NCI-H128 (cell line): Measurements from ENCODE around the gene TRMT61A.

Source experiments
- DNase-seq: peaks from one replicate; lab custom pipeline; 2025; ENCODE audit not compliant: unreplicated experiment; lab: John Stamatoyannopoulos, UW

Gene TRMT61A

DNA sequence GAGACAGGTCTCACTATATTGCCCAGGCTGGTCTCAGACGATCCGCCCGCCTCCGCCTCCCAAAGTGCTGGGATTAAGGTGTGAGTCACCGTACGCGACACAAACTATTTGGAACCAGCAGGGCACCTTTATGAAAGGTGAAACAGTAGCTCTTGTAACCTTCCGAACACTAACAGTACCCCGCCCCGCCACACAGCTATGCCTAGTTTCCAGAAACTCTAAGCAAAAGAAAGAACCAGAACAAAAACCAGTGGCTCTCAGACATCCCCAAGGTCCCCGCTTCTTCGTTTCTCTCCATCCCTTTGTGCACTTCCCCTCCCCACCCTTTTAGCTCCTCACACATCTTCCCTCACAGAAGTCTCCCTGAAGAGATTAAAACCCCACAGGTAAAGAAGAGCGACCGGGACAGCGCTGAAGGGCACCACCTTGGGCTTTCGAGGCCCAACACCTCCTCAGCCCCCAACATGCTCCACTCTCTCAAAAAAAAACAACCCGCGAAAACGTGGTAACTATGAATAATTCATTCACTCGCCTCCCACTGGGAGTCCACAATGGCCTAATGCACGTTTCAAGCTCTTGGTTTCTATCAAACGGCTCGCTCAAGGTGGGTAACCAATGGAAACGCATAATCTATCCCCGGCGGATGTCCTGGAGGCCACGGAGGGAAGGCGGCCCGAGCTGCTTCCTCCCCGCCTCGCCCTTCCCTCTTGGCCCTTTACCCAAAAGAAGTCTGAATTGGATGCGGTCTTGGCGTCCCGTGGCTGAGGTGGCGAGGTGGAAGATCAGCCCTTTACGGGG is 32.6 kb downstream of the TRMT61A start:
- DNase-seq, result no peak

DNA sequence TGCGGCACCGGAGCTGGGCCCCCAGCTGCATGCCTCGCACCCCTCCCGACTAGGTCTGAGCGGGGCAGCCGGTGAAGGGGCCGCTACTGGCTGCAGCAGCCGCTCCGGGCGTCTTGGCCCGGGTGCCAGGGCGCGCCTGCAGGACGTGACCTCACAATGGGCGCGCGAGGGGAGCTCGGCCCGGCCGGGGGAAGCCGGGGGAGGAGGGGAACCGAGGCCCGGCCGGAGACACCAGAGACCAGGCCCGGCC is 33.1 kb downstream of the TRMT61A start:
- DNase-seq, result no peak

DNA sequence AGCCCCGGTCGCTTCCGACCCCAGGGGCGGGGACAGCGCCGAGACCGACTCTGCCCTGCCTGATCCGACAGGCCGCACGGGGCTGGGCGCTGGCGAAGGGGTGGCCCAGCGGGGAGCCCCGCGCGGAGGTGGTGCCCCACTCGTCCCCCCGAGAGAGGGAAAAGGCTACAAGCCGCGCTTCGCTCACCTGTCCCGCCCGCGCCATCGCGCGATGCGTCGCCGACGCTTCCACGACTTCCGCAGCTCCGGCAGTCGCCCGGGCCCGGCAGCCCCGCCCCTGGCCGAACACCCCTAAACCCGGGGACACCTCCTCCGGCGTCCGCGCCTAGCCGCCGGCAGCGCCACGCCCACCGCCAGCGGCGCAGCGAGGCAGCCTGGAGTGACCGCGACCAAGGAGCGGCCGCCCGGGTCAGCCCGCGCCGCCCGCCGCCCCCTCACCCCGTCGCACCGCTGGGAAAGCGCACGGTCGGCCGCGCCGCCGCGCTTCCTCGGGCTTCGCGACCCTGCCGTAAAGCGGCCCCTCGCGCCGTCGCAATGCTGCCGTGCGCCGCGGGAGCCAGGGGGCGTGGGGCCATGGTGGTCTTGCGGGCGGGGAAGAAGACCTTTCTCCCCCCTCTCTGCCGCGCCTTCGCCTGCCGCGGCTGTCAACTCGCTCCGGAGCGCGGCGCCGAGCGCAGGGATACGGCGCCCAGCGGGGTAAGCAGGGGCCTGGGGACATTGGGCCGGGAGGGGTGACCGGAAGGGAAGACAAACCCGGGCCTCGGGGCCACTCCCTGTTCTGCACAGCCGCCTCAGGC is 33.6 kb downstream of the TRMT61A start, which contains the start of the genes BAG5 and COA8:
TSS of gene BAG5 (minus strand) at position 229 of the 797 bp plus-strand sequence. CDS start 1,493 bp downstream, outside the sequence.
TSS of gene COA8 (plus strand) at position 532 of the 797 bp plus-strand sequence. CDS start at position 574, 42 bp downstream.
- DNase-seq, result peak; percentile 76

DNA sequence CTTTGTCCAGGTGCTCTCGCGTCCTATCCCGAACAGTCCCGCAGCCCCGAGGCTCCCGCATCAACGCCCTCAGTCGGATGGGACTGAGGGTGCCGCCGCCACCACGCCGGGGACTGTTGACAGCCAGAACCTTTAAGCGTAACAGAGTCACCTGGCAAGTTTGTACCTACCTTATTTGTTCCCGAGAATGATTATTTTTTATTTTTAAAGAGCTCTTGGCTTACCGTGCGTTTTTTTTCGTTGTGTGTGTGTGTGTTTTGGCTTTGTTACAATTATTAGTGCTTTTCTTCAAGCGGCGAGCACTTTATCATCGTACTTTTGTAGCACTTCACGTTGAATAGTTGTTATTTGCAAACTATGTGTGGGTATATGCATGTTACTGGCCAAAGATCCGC is 34.2 kb downstream of the TRMT61A start:
- DNase-seq, result no peak

DNA sequence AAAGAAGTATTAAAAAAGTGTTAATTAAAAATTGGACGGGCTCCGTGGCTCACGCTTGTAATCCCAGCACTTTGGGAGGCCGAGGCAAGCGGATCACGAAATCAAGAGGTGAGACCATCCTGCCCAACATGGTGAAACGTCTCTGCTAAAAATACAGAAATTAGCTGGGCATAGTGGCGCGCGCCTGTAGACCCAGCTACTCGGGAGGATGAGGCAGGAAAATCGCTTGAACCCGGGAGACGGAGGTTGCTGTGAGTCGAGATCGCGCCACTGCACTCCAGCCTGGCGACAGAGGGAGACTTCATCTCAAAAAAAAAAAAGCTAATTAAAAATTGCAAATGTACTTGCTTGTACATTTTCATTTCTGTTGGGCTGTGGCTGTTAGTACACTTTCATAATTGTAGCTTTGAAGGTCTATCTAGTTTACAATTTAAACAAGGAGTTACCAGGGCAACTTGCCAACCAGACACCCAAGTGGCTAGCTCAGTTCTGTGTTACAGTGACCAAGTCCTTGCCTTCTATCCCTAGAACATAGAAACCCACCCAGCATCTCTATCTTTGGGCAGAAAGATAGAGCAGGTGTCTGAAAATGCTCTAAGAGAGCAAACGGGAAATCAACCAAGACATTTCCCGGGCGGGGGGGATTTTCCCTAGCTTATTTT is 35.0 kb downstream of the TRMT61A start:
- no peak for DNase-seq

DNA sequence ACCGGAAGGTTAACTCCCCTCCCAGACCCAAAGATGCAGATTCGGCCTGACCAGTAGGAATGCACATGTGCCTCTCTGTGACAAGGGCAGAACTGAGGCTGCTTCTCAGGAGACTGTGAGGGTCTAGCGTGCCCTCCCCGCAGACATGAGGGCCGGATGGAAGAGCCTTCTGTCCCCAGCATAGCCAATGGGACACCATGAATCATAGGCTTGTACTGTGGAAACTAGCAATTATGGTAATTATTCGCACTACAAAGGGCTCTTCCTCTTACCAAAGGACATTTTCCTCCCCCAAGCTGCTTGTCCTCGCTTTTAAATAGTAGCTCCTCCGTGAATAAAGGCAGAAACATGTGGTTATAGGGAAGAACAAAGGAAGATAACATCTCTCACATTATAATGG is 40.0 kb downstream of the TRMT61A start:
- no peak for DNase-seq

DNA sequence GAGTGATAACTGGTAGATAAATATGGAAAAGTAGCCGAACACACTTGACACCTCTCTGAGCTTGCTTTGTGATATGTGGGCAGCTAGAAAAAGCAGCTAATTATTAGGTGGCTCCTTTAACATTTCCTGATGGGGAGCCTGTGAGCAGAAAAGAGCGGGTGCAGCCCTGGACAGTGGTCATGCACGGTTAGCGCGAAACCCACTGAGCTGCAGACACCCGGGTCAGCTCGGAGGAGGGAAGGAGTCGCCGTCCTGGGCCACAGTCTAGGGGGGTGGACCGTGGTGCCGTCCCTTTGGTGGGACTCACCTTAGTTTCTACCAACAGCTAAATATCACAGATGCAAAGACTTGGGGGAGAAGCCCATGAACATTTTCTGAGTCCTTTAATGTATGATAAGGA is 40.4 kb downstream of the TRMT61A start:
- no peak for DNase-seq

DNA sequence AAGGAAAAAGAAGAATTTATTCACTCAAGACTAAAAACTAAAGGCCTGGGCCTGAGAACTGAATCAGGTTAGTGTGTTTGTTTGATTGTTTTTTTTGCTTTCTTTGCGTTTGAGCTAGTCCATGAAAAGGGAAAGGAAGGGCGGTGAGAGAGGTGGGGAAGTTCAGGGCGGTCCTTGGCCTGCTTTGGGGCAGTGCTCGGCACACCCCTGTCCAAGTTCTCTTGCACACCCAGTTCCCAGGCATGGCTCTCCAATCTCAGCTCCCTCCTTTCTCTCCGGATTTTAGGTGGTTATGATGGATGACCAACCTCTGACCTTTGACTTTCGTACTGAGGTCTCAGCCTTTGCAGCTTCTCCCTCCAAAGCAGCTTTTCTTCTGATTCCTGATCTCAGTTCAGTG is 45.1 kb downstream of the TRMT61A start:
- DNase-seq, result no peak

DNA sequence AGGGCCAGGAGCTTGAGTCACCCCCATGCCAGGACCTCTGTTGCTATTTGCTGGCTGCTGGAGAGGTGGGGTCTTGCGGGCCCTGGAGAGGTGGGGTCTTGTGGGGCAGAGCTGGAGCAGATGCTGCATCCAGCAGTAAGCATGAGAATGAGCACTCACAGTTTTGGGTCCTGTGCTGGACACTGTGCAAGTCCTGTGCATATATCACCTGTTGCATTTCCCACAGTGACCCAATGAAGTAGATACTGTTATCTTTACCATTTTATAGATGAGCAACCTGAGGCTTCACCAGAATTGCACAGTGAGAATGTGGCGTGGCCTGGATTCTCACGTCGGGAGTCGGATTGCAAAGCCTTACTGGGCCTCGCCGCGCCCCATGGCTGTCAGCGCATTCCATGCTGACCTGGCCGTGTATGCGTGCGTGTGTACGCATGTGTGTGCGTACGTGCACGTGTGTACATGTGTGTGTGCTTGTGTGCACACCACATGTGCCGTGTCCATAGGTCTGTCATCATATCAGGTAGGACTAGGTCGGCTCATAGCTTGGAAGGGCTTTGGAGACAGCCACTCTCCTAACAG is 45.8 kb downstream of the TRMT61A start:
- no peak for DNase-seq

DNA sequence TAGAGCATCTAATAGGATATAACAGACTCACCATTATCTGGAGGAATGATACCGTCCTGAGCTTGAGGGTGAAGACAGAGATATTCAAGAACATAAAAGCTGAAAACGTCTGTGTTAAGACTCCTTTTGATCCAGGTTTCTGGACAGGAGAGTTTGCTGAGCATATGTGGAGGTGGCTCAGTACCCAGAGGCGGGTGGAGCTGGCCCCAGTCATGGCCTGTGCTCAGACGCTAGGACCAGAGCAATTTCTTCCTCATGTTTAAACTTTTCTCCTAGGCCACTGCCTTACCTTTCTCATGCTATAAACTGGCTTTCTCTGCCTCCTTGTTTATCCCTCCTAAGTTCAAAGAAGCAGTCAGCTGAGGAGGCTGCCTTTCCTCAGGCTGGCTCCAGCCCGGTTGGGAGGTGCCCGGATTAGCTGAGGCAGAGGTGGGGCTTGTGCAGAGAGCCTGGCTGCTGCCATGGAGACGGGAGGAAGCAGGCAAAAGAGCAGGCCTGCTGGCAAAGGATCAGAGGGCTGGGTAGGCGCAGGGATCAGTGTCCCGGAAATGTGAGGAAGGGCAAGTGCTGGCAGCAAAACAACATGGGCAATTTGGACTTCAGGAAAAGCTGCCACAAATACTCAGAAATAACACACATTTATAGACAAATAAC is 47.5 kb downstream of the TRMT61A start:
- peak; percentile 2 for DNase-seq

DNA sequence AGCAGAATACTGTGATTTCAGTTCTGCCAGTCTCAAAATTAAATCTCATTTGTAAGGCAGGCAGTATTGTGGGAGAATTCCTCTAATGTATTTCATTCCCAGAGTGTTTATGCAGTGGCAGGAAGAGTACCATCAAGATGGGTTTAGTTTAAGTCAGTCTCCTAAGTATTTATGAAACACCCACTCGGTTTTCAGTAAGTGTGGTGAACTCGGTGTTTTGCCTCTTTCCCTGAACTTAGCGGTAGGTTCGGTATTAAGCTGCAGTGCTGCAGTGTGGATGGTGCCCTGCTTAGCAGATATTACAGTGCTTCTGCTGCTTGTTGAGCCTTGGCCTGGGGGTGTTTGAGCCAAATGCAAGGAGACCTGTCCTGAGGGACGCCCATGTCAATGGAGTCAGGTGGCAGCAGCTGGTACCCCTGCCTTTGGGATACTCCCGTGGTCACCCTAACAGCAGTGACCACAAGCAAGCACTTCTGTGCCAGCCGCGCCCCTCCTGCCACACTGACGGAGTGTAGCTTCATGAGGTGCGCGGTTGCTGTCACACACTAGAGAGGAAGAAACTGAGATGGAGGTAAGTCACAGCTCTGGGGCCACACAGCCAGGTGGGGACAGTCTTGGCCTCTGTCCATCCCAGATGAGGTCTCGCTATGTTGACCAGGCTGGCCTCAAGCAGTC is 49.5 kb downstream of the TRMT61A start:
- no peak for DNase-seq

DNA sequence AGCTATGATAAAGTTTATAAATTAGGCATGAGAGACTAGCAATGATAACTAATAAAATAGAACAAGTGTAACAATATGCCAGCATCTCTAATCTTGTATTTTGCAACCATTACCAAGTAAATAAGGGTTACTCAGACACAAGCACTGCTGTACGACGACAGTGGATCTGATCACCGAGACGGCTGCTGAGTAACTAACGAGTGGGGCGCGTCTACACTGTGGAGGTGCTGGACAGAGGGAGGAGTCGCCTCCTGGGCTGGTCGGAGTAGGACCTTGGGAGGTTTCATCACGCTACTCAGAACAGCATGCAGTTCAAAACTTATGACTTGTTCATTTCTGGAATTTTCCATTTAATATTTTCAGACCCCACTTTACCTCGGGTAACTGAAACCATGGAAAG is 52.2 kb downstream of the TRMT61A start:
- DNase-seq, result no peak

DNA sequence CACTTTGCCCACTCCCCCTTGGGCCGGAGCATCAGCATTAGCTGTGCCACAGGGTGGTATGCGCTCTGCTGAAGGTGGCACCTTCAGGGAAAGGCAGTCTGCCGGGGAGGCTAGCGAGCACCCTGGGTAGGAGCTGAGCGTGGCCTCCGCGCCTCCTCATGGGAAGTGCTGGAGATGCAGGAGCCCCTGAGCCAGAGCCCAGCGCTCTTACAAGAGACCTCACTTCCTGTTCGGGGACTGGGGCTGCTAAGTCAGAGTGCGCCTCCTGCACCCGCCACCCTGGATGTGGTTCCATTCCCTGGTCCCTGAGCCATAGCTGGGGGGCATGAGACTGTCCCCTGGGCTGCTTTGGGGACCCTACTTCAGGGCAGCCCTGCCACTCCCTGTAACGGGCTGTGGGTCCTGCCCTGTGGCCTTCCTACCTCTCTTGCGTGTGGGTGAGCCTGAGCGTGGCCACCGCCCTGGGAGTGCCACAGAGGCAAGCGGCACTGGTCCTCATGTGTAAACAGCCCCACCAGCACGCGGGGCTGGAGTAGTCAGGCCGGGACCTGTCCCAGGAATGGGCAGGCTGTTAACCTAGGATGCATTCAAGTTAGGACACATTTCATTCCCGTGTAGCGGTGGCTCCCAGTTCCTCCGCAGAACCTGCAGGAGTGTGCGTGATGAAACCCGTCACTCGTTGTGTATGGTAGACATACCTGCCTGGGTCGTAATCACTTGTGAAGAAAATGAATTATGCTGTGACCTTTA is 53.1 kb downstream of the TRMT61A start:
- no peak for DNase-seq

DNA sequence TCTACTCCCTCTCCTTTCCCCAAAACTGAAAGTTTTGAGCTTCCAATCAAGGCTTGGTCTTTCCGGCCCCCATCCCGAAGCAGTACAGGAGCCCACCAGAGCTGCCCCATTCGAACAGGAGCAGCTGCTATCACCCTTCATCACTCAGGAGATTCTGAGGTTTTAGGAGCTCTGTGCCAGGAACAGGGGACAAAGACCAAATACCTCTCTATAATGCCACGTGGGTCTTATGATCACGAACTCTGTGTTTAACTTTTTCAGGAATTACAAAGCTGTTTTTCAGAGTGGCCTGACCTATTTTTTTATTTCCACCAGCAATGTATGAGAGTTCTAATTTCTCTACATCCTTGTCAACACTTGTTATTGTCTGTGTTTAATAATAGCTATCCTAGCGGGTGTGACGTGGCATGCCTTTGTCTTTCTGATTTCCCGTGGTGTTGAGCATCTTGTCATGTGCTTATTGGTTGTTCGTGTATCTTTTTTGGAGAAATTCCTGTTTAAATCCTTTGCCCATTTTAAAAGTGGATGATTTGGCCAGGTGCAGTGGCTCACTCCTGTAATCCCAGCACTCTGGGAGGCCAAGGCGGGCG is 55.4 kb downstream of the TRMT61A start:
- no peak for DNase-seq
